ENCODE data around the gene LGALSL. TPM values are rescaled to one million over a fixed set of nuclear protein-coding genes. Genes with fewer than 3 reads are reported as not detected.
A peak's percentile ranks its signal among the peaks of the same experiment; 100 is the strongest.

The LGALSL gene
- total and polyA plus RNA-seq, 11 donors = 5.6 to 31.6 (median 9.6) TPM

- WGBS, 4 donors = 77 to 88% (median 81%) methylated on average over 2 of the region's 2 CpGs
- peak in 1 of 5 donors; percentile 50 for DNase-seq
Measured at GRCh38 chr2:64406407-64406774, 47.6 kb upstream of the LGALSL start.

GRCh38 chr2:64408031-64408430, 45.9 kb upstream of the LGALSL start:
- H3K4me3 ChIP-seq = no peak overlapping the region
- no peak for TF ChIP-seq POLR2A (IDR thresholded peaks at IDR 0.05)
- no peak for TF ChIP-seq CTCF (IDR thresholded peaks at IDR 0.05)
- 88 to 100% (median 98%) methylated on average over 3 of the region's 3 CpGs for WGBS, 4 donors

More at GRCh38 chr2:64406407-64406774, 47.6 kb upstream of the LGALSL start:
- intact Hi-C loops (cut with DNase I) = loop anchor here in 5 of 10 donors (5.0 to 10.0 kb wide), 4 partner anchors 41 to 78 kb away; partner anchors contain the start of gene LGALSL (in 3 of the 5)
- Histone ChIP-seq H3K4me3 (no peak overlapping the region), H3K4me1 (peaks cover 8 to 45% (median 35%) of the 10 kb centered on the region in 12 donors), H3K27ac (peak overlapping the region in 1 of 12 donors; percentile 89), H3K36me3 (no peaks in the 10 kb centered on the region), H3K27me3 (no peaks in the 10 kb centered on the region), H3K9me3 (no peaks in the 10 kb centered on the region)
- ATAC-seq = no peak
- TF ChIP-seq CTCF (IDR thresholded peaks at IDR 0.05) = no peak
- TF ChIP-seq POLR2A (IDR thresholded peaks at IDR 0.05) = no peak

GRCh38 chr2:64410671-64411070, 43.3 kb upstream of the LGALSL start:
- intact Hi-C loops (cut with DNase I) = no loop called here
- Histone ChIP-seq H3K27ac (no peak overlapping the region), H3K4me3 (no peak overlapping the region), H3K9me3 (no peaks in the 10 kb centered on the region), H3K4me1 (peaks cover 0 to 12% (median 6%) of the 10 kb centered on the region in 12 donors), H3K36me3 (no peaks in the 10 kb centered on the region), H3K27me3 (peaks cover 0 to 5% (median 0%) of the 10 kb centered on the region in 9 donors)
- WGBS, 4 donors = 93 to 100% (median 96%) methylated on average over 1 of the region's 1 CpG
- DNase-seq (no peak), ATAC-seq (no peak)
- TF ChIP-seq POLR2A (IDR thresholded peaks at IDR 0.05) = no peak
- no peak for TF ChIP-seq CTCF (IDR thresholded peaks at IDR 0.05)

More at GRCh38 chr2:64408031-64408430, 45.9 kb upstream of the LGALSL start:
- Histone ChIP-seq H3K27me3 (peaks cover 0 to 3% (median 0%) of the 10 kb centered on the region in 9 donors), H3K4me1 (peaks cover 8 to 39% (median 30%) of the 10 kb centered on the region in 12 donors), H3K36me3 (no peaks in the 10 kb centered on the region), H3K27ac (no peak overlapping the region), H3K9me3 (no peaks in the 10 kb centered on the region)
- DNase-seq (no peak), ATAC-seq (no peak)
- intact Hi-C loops (cut with DNase I) = loop anchor here in 5 of 10 donors (5.0 to 10.0 kb wide), 4 partner anchors 39 to 77 kb away; partner anchors contain the start of gene LGALSL (in 3 of the 5)

GRCh38 chr2:64412671-64413070, 41.3 kb upstream of the LGALSL start:
- H3K27me3 ChIP-seq = peaks cover 0 to 5% (median 0%) of the 10 kb centered on the region in 9 donors
- H3K9me3 ChIP-seq = no peaks in the 10 kb centered on the region
- no peak for TF ChIP-seq POLR2A (IDR thresholded peaks at IDR 0.05)
- no peak for TF ChIP-seq CTCF (IDR thresholded peaks at IDR 0.05)
- H3K4me3 ChIP-seq = no peak overlapping the region
- no peak for ATAC-seq
- H3K36me3 ChIP-seq = no peaks in the 10 kb centered on the region
- H3K27ac ChIP-seq = no peak overlapping the region
- no peak for DNase-seq
- H3K4me1 ChIP-seq = no peaks in the 10 kb centered on the region
- WGBS, 4 donors = 63 to 72% (median 69%) methylated on average over 4 of the region's 4 CpGs
- intact Hi-C loops (cut with DNase I) = no loop called here
